WTC11 (cell line): ENCODE measurements around the gene TTC19. TPM values are rescaled to one million over a fixed set of nuclear protein-coding genes. Genes with fewer than 3 reads are reported as not detected.

ENCODE experiments used
- ATAC-seq: fragments of 200-7000 bp; cut with Tn5 transposase; 2 replicates; pipeline ENCODE4 v1.10.0; 2021; ENCODE audit warnings: mild to moderate bottlenecking, moderate library complexity
- CTCF ChIA-PET: fragments of 300-600 bp; sonication (Branson Sonifier 250); formaldehyde crosslinking; loops from one replicate; lab custom pipeline; 2021; ENCODE audit warnings: antibody characterized with exemption; lab: Charles Lee
- POLR2A ChIA-PET: fragments of 350-600 bp; sonication (Branson Sonifier 250); formaldehyde crosslinking; loops from one replicate; lab custom pipeline; 2021; ENCODE audit warnings: antibody characterized with exemption; lab: Charles Lee
- DNase-seq: peaks from one replicate; pipeline ENCODE4 v3.0.0; 2021; ENCODE audit warnings: low spot score
- H3K27ac Mint-ChIP-seq: 2 replicates; pipeline ENCODE4 v1.8.0; 2021; ENCODE audit warnings: mixed read lengths
- H3K27me3 Mint-ChIP-seq: 2 replicates; pipeline ENCODE4 v1.8.0; 2021; ENCODE audit warnings: low read depth, mild to moderate bottlenecking, moderate library complexity, mixed read lengths
- H3K36me3 Mint-ChIP-seq: 2 replicates; pipeline ENCODE4 v1.8.0; 2021; ENCODE audit warnings: mixed read lengths
- H3K4me1 Mint-ChIP-seq: 2 replicates; pipeline ENCODE4 v1.8.0; 2022; ENCODE audit warnings: mixed read lengths
- H3K4me3 Mint-ChIP-seq: 2 replicates; pipeline ENCODE4 v1.8.0; 2021; ENCODE audit warnings: mild to moderate bottlenecking, moderate library complexity, mixed read lengths
- H3K9me3 Mint-ChIP-seq: 2 replicates; pipeline ENCODE4 v1.8.0; 2021; ENCODE audit warnings: mixed read lengths
- ARID4B ChIP-seq: sonication (generic); formaldehyde crosslinking; IDR thresholded peaks from 2 replicates; pipeline ENCODE4 v1.8.0; 2023; ENCODE audit warnings: missing genetic modification reagents, mild to moderate bottlenecking, borderline replicate concordance
- E2F1 ChIP-seq: sonication (generic); formaldehyde crosslinking; IDR thresholded peaks from 2 replicates; pipeline ENCODE4 v1.8.0; 2022; ENCODE audit warnings: mild to moderate bottlenecking, missing genetic modification reagents
- ERG ChIP-seq: fragments of 250-450 bp; sonication (Bioruptor Pico); IDR thresholded peaks from 2 replicates; pipeline ENCODE4 v1.8.0; 2021; ENCODE audit warnings: mild to moderate bottlenecking
- FOXJ3 ChIP-seq: sonication (generic); formaldehyde crosslinking; IDR thresholded peaks from 2 replicates; pipeline ENCODE4 v1.9.0; 2021; ENCODE audit warnings: missing genetic modification reagents, mild to moderate bottlenecking, borderline replicate concordance
- FOXK1 ChIP-seq: sonication (generic); formaldehyde crosslinking; IDR thresholded peaks from 2 replicates; pipeline ENCODE4 v1.8.0; 2022; ENCODE audit warnings: mild to moderate bottlenecking, moderate library complexity, missing genetic modification reagents
- GTF2I ChIP-seq: fragments of 250-450 bp; sonication (Bioruptor Pico); conservative IDR thresholded peaks from 2 replicates; pipeline ENCODE4 v1.4.0; 2021; ENCODE audit warnings: mild to moderate bottlenecking
- HMGA2 ChIP-seq: fragments of 250-450 bp; sonication (Bioruptor Pico); IDR thresholded peaks from 2 replicates; pipeline ENCODE4 v1.4.0; 2021; ENCODE audit warnings: mild to moderate bottlenecking, moderate library complexity
- NR1H2 ChIP-seq: sonication (generic); formaldehyde crosslinking; IDR thresholded peaks from 2 replicates; pipeline ENCODE4 v1.9.0; 2021; ENCODE audit warnings: mild to moderate bottlenecking, moderate library complexity, missing genetic modification reagents
- NR3C1 ChIP-seq: sonication (generic); formaldehyde crosslinking; conservative IDR thresholded peaks from 2 replicates; pipeline ENCODE4 v1.8.1; 2023; ENCODE audit warnings: low read depth, mild to moderate bottlenecking, missing genetic modification reagents
- RELA ChIP-seq: sonication (generic); formaldehyde crosslinking; IDR thresholded peaks from 2 replicates; pipeline ENCODE4 v1.8.1; 2022; ENCODE audit warnings: missing genetic modification reagents, mild to moderate bottlenecking, borderline replicate concordance
- TEAD4 ChIP-seq: sonication (generic); formaldehyde crosslinking; IDR thresholded peaks from 2 replicates; pipeline ENCODE4 v1.8.0; 2022; ENCODE audit warnings: mild to moderate bottlenecking, missing genetic modification reagents
- USF1 ChIP-seq: sonication (generic); formaldehyde crosslinking; IDR thresholded peaks from 2 replicates; pipeline ENCODE4 v1.8.0; 2022; ENCODE audit warnings: mild to moderate bottlenecking, missing genetic modification reagents
- ZNF121 ChIP-seq: sonication (generic); formaldehyde crosslinking; IDR thresholded peaks from 2 replicates; pipeline ENCODE4 v1.8.0; 2023; ENCODE audit warnings: missing genetic modification reagents
- ZNF671 ChIP-seq: fragments of 250-450 bp; sonication (Bioruptor Pico); IDR thresholded peaks from 2 replicates; pipeline ENCODE4 v1.8.0; 2021; ENCODE audit warnings: mild to moderate bottlenecking
- total RNA-seq: library from RNA; stranded (reverse); gene quantifications from 3 replicates; pipeline ENCODE4 v1.2.3, GENCODE V29; 2021
- TF ChIP-seq, protein P1 (sequence below): sonication (generic); formaldehyde crosslinking; IDR thresholded peaks from 2 replicates; pipeline ENCODE4 v1.8.1; 2022; ENCODE audit warnings: low read depth, mild to moderate bottlenecking, moderate library complexity, missing genetic modification reagents, borderline replicate concordance
- TF ChIP-seq, protein P2 (sequence below): fragments of 250-450 bp; sonication (Bioruptor Pico); IDR thresholded peaks from 2 replicates; pipeline ENCODE4 v2.1.2; 2022; ENCODE audit warnings: mild to moderate bottlenecking, moderate library complexity

TTC19 gene
- total RNA-seq, 1 experiment from 2014 or later = 55.3 TPM

- no peak for TF ChIP-seq ERG (CRISPR knock-in tag)
- no peak for TF ChIP-seq RELA (CRISPR knock-in tag)
- TF ChIP-seq NR3C1 = no peak
- TF ChIP-seq TEAD4 (CRISPR knock-in tag) = no peak
- TF ChIP-seq HMGA2 (CRISPR knock-in tag) = no peak
- no peak for TF ChIP-seq E2F1 (CRISPR knock-in tag)
- TF ChIP-seq NR1H2 = no peak
- no peak for TF ChIP-seq ZNF671 (CRISPR knock-in tag)
- TF ChIP-seq FOXK1 (CRISPR knock-in tag) = no peak
- TF ChIP-seq, protein P1, sequence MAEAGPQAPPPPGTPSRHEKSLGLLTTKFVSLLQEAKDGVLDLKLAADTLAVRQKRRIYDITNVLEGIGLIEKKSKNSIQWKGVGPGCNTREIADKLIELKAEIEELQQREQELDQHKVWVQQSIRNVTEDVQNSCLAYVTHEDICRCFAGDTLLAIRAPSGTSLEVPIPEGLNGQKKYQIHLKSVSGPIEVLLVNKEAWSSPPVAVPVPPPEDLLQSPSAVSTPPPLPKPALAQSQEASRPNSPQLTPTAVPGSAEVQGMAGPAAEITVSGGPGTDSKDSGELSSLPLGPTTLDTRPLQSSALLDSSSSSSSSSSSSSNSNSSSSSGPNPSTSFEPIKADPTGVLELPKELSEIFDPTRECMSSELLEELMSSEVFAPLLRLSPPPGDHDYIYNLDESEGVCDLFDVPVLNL (CRISPR knock-in tag) = no peak
- TF ChIP-seq FOXJ3 = no peak
Measured at GRCh38 chr17:15952048-15952532, 47.5 kb upstream of the TTC19 start (continued).

- Mint-ChIP-seq H3K4me3 (no peak overlapping the region), H3K9me3 (peaks cover 3% of the 10 kb centered on the region; the same call in 1 of the 2 replicates), H3K27me3 (no peaks in the 10 kb centered on the region; the same call in 1 of the 2 replicates), H3K36me3 (peaks cover 6% of the 10 kb centered on the region; the same call in 1 of the 2 replicates), H3K4me1 (peaks cover 24% of the 10 kb centered on the region), H3K27ac (no peak overlapping the region)
- DNase-seq (no peak), ATAC-seq (no peak)
- POLR2A ChIA-PET = interaction anchor here (1.0 kb wide), 1 partner anchor 12 kb away, joined by 3 read pairs; no protein-coding TSS in a partner anchor
- CTCF ChIA-PET = interaction anchor here (1.4 kb wide), 1 partner anchor 13 kb away, joined by 4 read pairs; no protein-coding TSS in a partner anchor
- no peak for TF ChIP-seq ARID4B (CRISPR knock-in tag)
- TF ChIP-seq GTF2I = no peak
- TF ChIP-seq USF1 (CRISPR knock-in tag) = no peak
- TF ChIP-seq E2F1 (CRISPR knock-in tag) = no peak
- no peak for TF ChIP-seq ZNF121 (CRISPR knock-in tag)
- TF ChIP-seq, protein P2, sequence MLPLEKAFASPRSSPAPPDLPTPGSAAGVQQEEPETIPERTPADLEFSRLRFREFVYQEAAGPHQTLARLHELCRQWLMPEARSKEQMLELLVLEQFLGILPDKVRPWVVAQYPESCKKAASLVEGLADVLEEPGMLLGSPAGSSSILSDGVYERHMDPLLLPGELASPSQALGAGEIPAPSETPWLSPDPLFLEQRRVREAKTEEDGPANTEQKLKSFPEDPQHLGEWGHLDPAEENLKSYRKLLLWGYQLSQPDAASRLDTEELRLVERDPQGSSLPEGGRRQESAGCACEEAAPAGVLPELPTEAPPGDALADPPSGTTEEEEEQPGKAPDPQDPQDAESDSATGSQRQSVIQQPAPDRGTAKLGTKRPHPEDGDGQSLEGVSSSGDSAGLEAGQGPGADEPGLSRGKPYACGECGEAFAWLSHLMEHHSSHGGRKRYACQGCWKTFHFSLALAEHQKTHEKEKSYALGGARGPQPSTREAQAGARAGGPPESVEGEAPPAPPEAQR (CRISPR knock-in tag) = no peak
Measured at GRCh38 chr17:15952916-15953790, 46.5 kb upstream of the TTC19 start.
